Endothelial cell of umbilical vein (primary cell): ENCODE results near the gene CC2D2A. TPM values are rescaled to one million over a fixed set of nuclear protein-coding genes. Genes with fewer than 3 reads are reported as not detected.

ENCODE experiments used
- BruUV-seq: library from RNA; stranded (reverse); fragments of 400-500 nt; replicated peaks from 2 replicates; lab custom pipeline; 2021; lab: Mats Ljungman, UMichigan
- CTCF ChIA-PET: fragments of 300-600, 350-600 bp; sonication (Branson Sonifier 250); formaldehyde crosslinking; loops from one replicate; lab custom pipeline; 2021; ENCODE audit warnings: antibody characterized with exemption, inconsistent platforms; lab: Charles Lee
- POLR2A ChIA-PET: fragments of 300-600, 350-600 bp; sonication (Branson Sonifier 250); formaldehyde crosslinking; loops from one replicate; lab custom pipeline; 2021; ENCODE audit warnings: antibody characterized with exemption, inconsistent platforms; lab: Charles Lee
- DNase-seq: peaks from one replicate; pipeline ENCODE4 v3.0.0-alpha.2; 2011; ENCODE audit warnings: low read depth, low spot score
- FAIRE-seq: peaks from 2 replicates; lab custom pipeline; 2011; peaks lifted over from hg19 to GRCh38; lab: Jason Lieb, UNC
- H2AFZ ChIP-seq: 2 replicates; pipeline ENCODE4 v1.6.0; 2012; ENCODE audit warnings: low read depth, low read length, control low read depth, inconsistent platforms
- H3K27ac ChIP-seq: 2 replicates; pipeline ENCODE4 v1.5.1; 2011; ENCODE audit warnings: low read depth, mild to moderate bottlenecking, control low read depth, low read length, moderate library complexity; ENCODE audit not compliant: insufficient read depth
- H3K27me3 ChIP-seq, 2 experiments: 2 replicates each; pipeline versions ENCODE4 v1.6.0 to v1.6.1; 2011; ENCODE audit warnings: low read length in 2 of 2, mixed read lengths in 1 of 2; ENCODE audit not compliant: control insufficient read depth in 2 of 2, insufficient read depth in 2 of 2
- H3K36me3 ChIP-seq, 2 experiments: 2 replicates in 1 of 2; 3 replicates in 1 of 2; pipeline ENCODE4 v1.5.1; 2011; ENCODE audit warnings: low read length in 2 of 2, mild to moderate bottlenecking in 1 of 2, moderate library complexity in 1 of 2; ENCODE audit not compliant: control insufficient read depth in 2 of 2, insufficient read depth in 2 of 2; ENCODE audit errors: extremely low read depth in 1 of 2
- H3K4me1 ChIP-seq: 3 replicates; pipeline ENCODE4 v1.5.1; 2011; ENCODE audit warnings: mild to moderate bottlenecking, low read length; ENCODE audit not compliant: control insufficient read depth, insufficient read depth; ENCODE audit errors: extremely low read depth
- H3K4me2 ChIP-seq: 2 replicates; pipeline ENCODE4 v1.6.1; 2011; ENCODE audit warnings: low read length, control low read depth, mixed read lengths; ENCODE audit not compliant: insufficient read depth
- H3K4me3 ChIP-seq, 3 experiments: fragments of 200-600 bp in 1 of 3; sonication (generic), shearing (Covaris generic) in 1 of 3; replicated peaks in 1 of 3; 2 replicates each; pipeline ENCODE4 v1.5.1; 2011 to 2016; ENCODE audit warnings: control low read depth in 3 of 3, low read length in 3 of 3, mild to moderate bottlenecking in 2 of 3, inconsistent platforms in 1 of 3, low read depth in 1 of 3, moderate library complexity in 1 of 3; ENCODE audit not compliant: insufficient read depth in 1 of 3
- H3K79me2 ChIP-seq: 2 replicates; pipeline ENCODE4 v1.6.0; 2012; ENCODE audit warnings: low read length, inconsistent platforms; ENCODE audit not compliant: control insufficient read depth, insufficient read depth
- H3K9ac ChIP-seq: replicated peaks from 2 replicates; pipeline ENCODE3; 2011; ENCODE audit warnings: low read length, control low read depth; ENCODE audit not compliant: insufficient read depth; ENCODE audit errors: extremely low read depth
- H3K9me1 ChIP-seq: replicated peaks from 3 replicates; pipeline ENCODE4 v1.6.0; 2011; ENCODE audit warnings: mild to moderate bottlenecking, low read length; ENCODE audit not compliant: control insufficient read depth, insufficient read depth; ENCODE audit errors: extremely low read depth
- H3K9me3 ChIP-seq: replicated peaks from 2 replicates; pipeline ENCODE4 v1.5.1; 2012; ENCODE audit warnings: low read length, inconsistent platforms; ENCODE audit not compliant: control insufficient read depth, insufficient read depth
- H4K20me1 ChIP-seq: replicated peaks from 2 replicates; pipeline ENCODE3; 2011; ENCODE audit warnings: mild to moderate bottlenecking, low read length; ENCODE audit not compliant: control insufficient read depth, insufficient read depth; ENCODE audit errors: extremely low read depth
- EZH2 ChIP-seq: IDR thresholded peaks from 2 replicates; pipeline ENCODE4 v1.6.1; 2012; ENCODE audit warnings: borderline replicate concordance, low read depth, mild to moderate bottlenecking, moderate library complexity, low read length, inconsistent platforms; ENCODE audit not compliant: severe bottlenecking
- FOS ChIP-seq: IDR thresholded peaks from 2 replicates; pipeline ENCODE4 v1.6.1; 2011; ENCODE audit warnings: mild to moderate bottlenecking, low read length, moderate library complexity, borderline replicate concordance; ENCODE audit not compliant: insufficient read depth
- GATA2 ChIP-seq: IDR thresholded peaks from 2 replicates; pipeline ENCODE4 v1.7.0; 2011; ENCODE audit warnings: low read depth, mild to moderate bottlenecking, moderate library complexity, mixed read lengths, low read length; ENCODE audit not compliant: insufficient read length, insufficient read depth
- JUN ChIP-seq: IDR thresholded peaks from 2 replicates; pipeline ENCODE4 v1.6.1; 2011; ENCODE audit warnings: borderline replicate concordance, low read depth; ENCODE audit not compliant: insufficient read length, insufficient read depth
- MYC ChIP-seq: IDR thresholded peaks from one replicate; pipeline ENCODE4 v1.6.1; 2011; ENCODE audit warnings: mild to moderate bottlenecking, low read depth, low read length
- POLR2A ChIP-seq: IDR thresholded peaks from 2 replicates; pipeline ENCODE4 v1.6.1; 2012; ENCODE audit warnings: low read depth, mild to moderate bottlenecking, control low read depth, low read length
- POLR2AphosphoS5 ChIP-seq: IDR thresholded peaks from 2 replicates; pipeline ENCODE4 v1.6.1; 2012; ENCODE audit warnings: low read depth, mild to moderate bottlenecking, control low read depth, low read length, moderate library complexity; ENCODE audit not compliant: insufficient read depth
- dilution Hi-C: fragments of 300-500 bp; cut with MboI; formaldehyde crosslinking; loops from one replicate; pipeline ENCODE4 v1.15.0; 2019; ENCODE audit warnings: low sequenced_read_pairs; ENCODE audit not compliant: extremely low pct_ligation_motif_present
- intact Hi-C: fragments of 100-400 bp; cut with micrococcal nuclease; formaldehyde crosslinking; loops from one replicate; pipeline ENCODE4 v1.10.0; 2022
- polyA plus RNA-seq, 4 experiments: library from polyadenylated mRNA; depleted of rRNA in 3 of 4; stranded (reverse) in 3 of 4; unstranded in 1 of 4; fragments of >200 nt; gene quantifications; 2 replicates each; pipeline versions ENCODE4 v1.2.1 to v1.2.3, GENCODE V29; 2011 to 2012; ENCODE audit warnings: missing spikeins in 1 of 4
- total RNA-seq: library from RNA; stranded (reverse); gene quantifications from 2 replicates; pipeline ENCODE4 v1.2.3, GENCODE V29; 2021
- TF ChIP-seq, protein P1 (sequence below): IDR thresholded peaks from 2 replicates; pipeline ENCODE4 v1.6.1; 2011; ENCODE audit not compliant: insufficient read depth, insufficient read length
- TF ChIP-seq, protein P2 (sequence below), 2 donors: IDR thresholded peaks; 1 replicate in 1 of 2; 2 replicates in 1 of 2; pipeline ENCODE4 v1.5.1; 2011; ENCODE audit warnings: low read length in 2 of 2, mild to moderate bottlenecking in 2 of 2, moderate library complexity in 2 of 2, control low read depth in 1 of 2, inconsistent platforms in 1 of 2, low read depth in 1 of 2; ENCODE audit not compliant: insufficient read depth in 1 of 2; ENCODE audit errors: extremely low read depth in 1 of 2

Gene CC2D2A
- total and polyA plus RNA-seq, 2 donors (not counting 3 experiments of a cell fraction or from before 2014, with no cell fraction given) = 10.2 to 22.4 TPM

DNA sequence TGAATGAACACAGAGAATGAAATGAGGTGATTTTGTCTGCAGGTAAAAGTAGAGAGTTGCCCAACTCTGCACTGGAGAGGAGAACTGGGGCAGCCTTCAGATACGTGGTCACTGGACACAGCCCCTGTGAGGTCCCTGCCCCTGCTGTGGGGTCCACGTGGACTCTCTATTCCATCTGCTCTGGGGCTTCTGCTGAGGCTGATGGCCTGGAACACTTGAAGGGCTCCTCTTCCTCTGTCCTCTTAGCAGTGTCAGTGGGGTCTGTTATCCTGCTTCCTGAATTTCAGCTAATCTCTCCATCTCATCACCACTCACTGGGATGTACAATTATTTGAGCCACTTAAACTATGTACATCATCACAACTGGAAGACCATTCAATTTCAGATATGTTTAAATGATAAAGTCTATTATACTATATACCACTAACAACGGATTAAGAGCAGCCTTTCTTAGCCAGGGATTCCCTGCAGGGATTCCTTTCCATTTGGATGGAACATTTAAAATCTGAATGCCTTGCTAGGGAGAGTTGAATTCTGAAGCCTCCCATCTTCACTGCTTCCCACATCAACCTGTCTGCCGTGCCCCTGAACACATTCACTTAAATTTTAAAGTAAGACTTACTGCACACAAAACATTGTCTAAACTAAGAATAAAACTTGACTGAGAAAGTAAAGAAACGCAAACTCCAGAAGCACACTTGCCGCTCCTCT is 74.0 kb downstream of the CC2D2A start:
- CTCF ChIA-PET = interaction anchor here (1.5 kb wide), 1 partner anchor 12 kb away, joined by 3 read pairs; no protein-coding TSS in a partner anchor

More for the DNA sequence above, 74.0 kb downstream of the CC2D2A start:
- Histone ChIP-seq H3K79me2 (no peaks in the 10 kb centered on the region), H3K9me1 (no peaks in the 10 kb centered on the region), H3K27ac (no peak overlapping the region), H3K4me1 (no peaks in the 10 kb centered on the region), H3K4me3 (no peak overlapping the region), H3K4me2 (no peak overlapping the region), H3K36me3 (no peaks in the 10 kb centered on the region), H3K9me3 (no peaks in the 10 kb centered on the region), H2AFZ (no peak overlapping the region), H3K9ac (no peak overlapping the region), H3K27me3 (no peaks in the 10 kb centered on the region), H4K20me1 (no peaks in the 10 kb centered on the region)
- POLR2A ChIA-PET = no interaction called here
- DNase-seq = no peak
- BruUV-seq = no TSS peak
- intact Hi-C loops (no loop called here), dilution Hi-C loops (no loop called here)
- FAIRE-seq = no peak
- TF ChIP-seq POLR2A (no peak), MYC (no peak), GATA2 (no peak), EZH2 (no peak), POLR2AphosphoS5 (no peak), JUN (no peak), FOS (no peak)
- TF ChIP-seq, protein P1, sequence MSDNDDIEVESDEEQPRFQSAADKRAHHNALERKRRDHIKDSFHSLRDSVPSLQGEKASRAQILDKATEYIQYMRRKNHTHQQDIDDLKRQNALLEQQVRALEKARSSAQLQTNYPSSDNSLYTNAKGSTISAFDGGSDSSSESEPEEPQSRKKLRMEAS = no peak
- TF ChIP-seq, protein P2, sequence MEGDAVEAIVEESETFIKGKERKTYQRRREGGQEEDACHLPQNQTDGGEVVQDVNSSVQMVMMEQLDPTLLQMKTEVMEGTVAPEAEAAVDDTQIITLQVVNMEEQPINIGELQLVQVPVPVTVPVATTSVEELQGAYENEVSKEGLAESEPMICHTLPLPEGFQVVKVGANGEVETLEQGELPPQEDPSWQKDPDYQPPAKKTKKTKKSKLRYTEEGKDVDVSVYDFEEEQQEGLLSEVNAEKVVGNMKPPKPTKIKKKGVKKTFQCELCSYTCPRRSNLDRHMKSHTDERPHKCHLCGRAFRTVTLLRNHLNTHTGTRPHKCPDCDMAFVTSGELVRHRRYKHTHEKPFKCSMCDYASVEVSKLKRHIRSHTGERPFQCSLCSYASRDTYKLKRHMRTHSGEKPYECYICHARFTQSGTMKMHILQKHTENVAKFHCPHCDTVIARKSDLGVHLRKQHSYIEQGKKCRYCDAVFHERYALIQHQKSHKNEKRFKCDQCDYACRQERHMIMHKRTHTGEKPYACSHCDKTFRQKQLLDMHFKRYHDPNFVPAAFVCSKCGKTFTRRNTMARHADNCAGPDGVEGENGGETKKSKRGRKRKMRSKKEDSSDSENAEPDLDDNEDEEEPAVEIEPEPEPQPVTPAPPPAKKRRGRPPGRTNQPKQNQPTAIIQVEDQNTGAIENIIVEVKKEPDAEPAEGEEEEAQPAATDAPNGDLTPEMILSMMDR (IDR thresholded peaks at IDR 0.05; ENCODE audit: extremely low read depth in 1 of 2, insufficient read depth in 1 of 2, low read depth in 1 of 2, low read length in 2 of 2) = no peak
